HG03521 (cell line): ENCODE measurements around the gene ITFG1.
"Not testable (repeated sequence)": the region's sequence is repeated elsewhere in the genome, so short reads cannot be mapped to it uniquely, and the experiment has no call there.

Experiments
- ATAC-seq: cut with Tn5 transposase; IDR thresholded peaks from one replicate; pipeline ENCODE4 v1.9.1; 2021; ENCODE audit warnings: mild to moderate bottlenecking, moderate library complexity; ENCODE audit not compliant: unreplicated experiment

ITFG1 gene

DNA sequence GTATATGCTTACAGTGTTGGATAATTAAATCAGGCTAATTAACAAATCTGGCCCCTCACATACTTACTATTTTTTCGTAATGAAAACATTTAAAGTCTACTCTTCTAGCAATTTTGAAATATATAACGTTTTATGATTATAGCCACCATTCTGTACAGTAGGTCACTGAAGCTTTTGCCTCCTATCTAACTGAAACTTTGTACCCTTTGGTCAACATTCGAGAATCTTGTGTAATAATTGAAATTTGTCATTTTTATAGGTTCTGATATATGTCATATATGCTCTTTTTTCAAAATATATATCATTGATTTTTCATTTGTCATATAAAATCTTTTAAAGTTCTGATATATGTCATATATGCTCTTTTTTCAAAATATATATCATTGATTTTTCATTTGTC lies 12.9 kb upstream of the ITFG1 start:
- no peak for ATAC-seq

DNA sequence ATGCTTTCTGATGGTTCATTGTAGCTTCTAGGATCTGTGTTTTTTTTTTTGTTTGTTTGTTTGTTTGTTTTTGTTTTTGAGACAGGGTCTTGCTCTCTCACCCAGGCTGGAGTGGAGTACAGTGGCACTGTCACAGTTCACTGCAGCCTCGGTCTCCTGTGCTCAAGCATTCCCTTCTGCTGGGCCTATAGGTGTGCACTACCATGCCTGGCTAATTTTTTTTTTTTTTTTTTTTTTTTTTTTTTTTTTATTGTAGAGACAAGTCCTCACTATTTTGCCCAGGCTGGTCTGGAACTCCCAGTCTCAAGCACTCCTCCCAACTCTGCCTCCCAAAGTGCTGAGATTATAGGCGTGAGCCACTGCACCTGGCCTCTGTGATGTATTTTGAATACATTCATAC lies 12.1 kb upstream of the ITFG1 start:
- not testable (repeated sequence) for ATAC-seq

DNA sequence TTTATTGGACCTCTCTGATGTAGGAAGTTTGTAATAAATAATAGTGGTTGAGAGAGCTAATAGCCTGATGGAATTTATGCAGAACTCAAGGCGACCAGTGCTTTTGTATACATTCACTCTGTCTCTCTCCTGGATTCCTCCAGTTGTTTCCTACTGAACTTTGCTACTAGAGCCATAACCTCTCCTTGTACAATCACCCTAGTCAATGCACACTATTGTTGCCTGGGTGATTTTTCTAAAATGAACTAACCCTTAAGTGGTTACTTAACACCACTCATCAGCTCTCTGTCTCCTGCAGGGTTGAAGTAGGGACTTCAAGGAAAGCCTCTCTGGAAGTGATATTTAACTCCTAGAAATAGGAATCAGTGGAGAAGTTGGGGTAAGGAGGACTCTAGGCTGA lies 9.9 kb upstream of the ITFG1 start:
- no peak for ATAC-seq

DNA sequence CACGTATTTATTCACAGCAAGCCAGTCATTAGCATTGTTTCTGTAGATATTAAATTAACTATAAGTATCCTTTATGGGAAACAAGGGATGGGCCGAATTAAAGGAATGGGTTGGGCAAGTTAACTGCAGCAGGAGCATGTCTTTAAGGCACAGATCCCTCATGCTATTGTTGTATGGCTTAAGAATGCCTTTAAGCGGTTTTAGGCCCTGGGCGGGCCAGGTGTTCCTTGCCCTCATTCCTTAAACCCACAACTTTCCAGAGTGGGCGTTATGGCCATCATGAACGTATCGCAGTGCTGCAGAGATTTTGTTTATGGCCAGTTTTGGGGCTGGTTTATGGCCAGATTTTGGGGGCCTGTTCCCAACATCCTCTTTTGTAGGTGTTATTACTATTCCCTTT lies 9.3 kb upstream of the ITFG1 start:
- ATAC-seq = no peak

DNA sequence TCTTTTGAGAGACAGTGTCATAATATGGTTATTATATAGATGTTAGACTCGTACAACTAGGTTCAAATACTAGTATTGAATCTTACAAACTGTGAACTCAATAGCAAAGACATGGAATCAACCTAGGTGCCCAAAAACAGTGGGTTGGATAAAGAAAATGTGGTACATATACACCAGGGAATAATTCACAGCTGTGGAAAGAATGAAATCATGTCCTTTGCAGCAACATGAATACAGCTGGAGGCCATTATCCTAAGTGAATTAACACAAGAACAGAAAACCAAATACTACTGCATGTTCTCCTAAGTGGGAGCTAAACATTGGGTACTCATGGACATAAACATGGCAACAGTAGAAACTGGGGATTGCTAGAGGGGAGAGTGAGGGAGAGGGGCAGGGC lies 8.4 kb upstream of the ITFG1 start:
- ATAC-seq = no peak

DNA sequence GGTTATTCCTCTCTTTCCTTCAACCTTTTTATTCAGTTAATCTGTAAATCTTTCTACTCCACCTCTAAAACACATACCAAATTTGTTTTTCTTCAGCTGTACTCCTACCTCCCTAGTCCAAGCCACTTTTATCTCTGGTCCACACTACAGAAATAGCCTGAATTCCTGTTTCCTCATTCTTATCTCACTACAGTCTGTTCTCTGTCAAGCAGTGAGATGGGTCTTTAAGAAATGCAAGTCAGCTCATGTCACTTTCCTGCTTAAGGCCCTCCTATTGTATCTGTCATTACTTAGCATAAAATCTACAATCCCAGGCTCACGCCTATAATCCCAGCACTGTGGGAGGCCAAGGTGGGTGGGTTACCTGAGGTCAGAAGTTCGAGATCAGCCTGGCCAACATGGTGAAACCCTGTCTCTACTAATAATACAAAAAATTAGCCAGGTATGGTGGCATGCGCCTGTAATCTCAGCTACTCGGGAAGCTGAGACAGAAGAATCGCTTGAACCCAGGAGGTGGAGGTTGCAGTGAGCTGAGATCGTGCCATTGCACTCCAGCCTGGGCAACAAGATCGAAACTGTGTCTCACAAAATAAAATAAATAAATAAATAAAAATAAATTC lies 7.3 kb upstream of the ITFG1 start:
- not testable (repeated sequence) for ATAC-seq

DNA sequence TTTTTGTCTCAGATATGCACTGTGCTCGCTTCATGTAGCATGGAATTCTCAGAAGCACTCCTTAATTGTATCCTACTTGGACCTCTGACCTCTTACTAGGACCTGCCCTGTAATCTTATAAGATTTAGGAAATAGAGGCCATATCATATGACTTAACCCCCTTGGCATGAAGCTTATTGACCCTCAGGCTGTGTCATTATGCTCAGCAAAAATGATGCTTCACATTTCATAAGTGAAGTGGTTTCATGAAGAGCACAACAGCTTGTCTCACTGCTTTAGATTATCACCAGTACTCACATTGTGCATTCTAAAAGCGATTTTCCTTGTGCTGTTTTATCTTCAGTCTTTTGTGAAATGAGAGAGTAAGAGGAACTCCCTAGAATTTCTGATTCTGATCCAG lies 6.6 kb upstream of the ITFG1 start:
- ATAC-seq = no peak

DNA sequence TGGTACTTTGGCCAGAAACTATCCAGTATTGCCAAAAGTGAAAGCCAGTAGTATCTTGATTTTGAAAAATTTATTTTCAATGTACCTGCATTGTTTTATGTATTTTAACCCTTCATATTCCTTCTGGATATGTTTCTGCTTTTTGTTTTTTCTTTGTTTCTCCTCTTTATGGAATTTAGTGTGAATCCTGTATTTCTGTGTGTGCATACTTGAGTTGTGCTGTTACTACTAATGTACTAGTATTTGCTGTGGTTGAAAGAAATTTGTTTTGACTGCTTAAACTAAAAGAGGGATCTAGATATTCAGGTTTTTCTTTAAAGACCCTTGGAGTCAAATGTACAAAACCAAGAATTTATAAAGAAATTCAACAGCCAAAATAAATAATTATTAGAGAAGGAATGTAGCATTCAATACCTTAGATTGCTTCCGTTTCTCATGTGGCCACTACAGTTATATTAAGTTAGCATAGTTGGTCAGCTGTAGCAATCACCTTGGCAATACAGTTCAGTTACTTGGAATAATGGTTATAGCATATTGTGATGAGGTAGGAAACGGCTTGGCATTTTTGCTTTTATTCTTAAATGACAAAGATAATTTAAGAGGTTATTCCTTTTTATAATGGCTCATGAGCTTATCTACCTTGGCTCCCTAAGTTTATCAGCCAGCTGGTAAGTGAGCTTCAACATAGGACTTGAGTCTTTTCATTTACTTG lies 5.2 kb upstream of the ITFG1 start:
- ATAC-seq = no peak

DNA sequence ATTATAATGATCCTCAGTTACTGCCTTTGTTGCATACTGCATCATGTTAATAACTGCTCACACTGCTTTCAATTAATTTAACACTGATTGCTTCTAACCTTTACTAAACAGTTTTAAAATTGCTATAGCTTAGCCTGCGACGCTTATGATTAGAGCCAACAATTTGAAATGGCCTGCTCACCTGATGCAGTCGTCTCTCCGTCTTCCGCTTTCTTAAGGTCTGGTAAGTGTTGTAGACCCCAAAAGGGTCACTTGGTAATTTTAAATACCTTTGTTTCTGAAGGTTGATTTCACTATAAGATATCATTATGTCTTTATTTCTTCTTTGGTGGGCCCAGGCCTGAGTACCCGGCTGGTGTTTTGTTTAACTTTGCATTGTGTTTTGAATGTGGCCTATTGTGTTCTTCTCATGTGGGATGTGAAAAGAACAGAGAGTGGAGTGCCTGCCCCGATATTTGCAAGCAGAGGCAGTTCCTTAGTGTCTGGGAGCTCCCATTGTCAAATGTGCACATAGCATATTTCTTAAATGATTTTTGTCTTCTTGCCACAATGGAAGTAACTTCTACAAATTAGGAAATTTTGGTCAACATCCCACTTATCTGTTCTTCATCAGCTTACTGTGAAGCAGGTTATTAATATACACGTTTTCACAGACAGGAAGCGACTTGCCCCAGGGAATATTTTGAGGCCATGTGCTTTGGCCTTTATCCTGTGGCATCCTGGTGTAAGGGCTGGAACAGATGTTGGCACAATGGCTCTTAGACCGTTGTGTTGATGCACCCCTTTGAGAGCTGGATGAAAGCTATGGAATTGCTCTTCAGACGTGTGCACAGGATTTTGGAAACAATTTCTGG lies 3.1 kb upstream of the ITFG1 start:
- ATAC-seq = no peak

DNA sequence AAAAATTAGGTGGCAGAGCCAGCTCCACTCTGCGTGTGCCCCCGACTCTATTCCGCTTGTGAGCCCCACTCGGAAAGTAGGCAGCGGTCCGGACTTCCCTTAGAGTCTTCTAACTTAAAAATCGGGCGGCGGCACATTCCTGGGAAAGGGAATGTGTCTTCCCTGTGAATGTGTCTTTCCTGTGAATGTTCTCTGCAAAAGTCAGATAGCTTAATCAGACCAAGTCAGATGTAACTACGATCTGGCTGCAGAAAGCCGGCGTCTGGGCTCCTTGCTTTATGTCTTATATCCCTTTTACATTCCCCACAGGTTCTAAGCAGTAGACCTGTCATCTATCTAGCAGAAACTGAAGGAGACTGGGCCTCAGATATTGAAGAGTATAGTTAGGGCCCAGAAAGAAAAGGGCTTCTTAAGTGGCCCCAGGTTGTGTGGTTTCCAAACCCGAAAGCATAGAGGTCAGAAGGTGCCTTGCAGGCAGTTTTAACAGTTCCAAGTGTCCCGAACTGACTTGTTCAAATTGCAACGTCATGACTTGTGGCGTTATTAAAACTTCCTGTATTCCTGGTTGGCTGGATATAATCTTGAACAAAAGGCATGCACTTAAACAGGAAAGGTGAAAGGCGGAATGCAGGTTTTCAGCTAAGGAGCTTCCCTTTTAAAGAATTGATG lies 869 bp upstream of the ITFG1 start:
- ATAC-seq = no peak

DNA sequence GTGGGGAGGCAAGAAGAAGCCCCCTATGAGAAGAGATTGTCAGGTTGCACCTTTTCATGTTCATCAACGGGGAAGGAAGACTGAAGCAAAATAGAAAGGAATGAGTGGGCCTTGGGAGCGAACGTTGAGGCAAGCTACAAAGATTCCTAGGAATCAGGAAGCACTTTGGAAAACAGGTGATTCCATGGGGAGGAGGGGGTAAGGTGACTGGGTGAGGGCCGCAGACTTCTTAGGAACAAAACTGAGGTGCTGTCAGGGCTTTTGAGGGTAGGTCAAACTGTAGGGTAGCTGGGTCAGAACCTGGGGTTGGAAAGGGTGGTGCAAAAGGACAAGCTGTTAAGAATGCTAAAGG lies 528 bp downstream of the ITFG1 start:
- no peak for ATAC-seq

DNA sequence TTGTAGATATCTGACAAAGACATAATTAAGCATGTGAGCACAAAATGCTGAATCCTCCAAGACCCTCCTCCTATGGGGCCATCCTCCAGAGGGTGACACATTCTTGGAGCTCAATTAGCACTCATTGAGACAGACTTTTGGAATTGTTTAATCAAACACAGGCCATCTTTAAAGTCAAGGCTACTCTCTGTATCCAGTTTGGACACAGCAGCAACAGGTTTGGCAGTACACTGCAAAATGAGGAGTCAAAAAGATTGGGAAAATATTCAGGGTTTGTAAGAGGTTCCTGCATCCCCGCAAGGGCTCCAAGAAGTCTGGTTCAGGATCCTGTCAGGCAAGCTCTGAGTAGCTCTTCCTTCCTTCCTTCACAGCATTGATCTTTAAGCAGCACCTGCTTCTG lies 1.3 kb downstream of the ITFG1 start:
- no peak for ATAC-seq

DNA sequence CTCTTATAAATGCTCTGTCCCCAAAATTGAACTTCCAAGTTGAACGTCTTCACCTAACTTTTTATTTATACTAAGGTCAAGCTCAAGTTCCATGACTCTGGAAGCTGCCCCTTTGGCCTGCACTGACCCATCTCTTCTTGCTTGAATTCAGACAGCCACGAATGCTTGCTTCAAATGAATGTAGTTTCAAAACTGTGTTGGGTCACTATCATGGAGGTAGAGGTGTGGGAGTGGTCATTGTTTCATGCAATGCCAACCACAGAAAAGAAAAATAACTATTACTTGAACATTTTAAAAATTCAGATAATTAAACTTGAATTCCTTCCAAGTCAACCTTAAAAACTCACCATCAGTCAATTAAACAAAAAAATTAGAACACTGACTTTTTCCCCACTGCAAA lies 2.5 kb downstream of the ITFG1 start:
- no peak for ATAC-seq

DNA sequence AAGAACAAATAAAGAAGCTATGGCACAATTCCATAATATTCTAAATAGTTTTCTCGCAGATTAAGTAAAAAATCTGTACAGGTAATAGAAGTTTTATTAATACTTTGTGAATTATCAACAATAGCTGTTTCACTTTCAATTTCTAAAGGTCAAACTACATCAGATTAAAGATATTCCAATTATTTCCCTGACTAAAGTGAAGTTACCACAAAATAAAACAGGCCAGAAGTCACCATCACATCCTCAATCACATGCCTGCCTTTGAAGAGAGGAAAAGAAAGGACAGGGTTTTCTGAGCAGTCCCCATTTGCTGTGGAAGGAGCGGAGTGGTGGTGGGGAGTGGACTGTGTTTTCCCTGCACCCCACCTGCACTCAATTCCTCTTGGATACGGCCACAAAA lies 11.1 kb downstream of the ITFG1 start:
- no peak for ATAC-seq

DNA sequence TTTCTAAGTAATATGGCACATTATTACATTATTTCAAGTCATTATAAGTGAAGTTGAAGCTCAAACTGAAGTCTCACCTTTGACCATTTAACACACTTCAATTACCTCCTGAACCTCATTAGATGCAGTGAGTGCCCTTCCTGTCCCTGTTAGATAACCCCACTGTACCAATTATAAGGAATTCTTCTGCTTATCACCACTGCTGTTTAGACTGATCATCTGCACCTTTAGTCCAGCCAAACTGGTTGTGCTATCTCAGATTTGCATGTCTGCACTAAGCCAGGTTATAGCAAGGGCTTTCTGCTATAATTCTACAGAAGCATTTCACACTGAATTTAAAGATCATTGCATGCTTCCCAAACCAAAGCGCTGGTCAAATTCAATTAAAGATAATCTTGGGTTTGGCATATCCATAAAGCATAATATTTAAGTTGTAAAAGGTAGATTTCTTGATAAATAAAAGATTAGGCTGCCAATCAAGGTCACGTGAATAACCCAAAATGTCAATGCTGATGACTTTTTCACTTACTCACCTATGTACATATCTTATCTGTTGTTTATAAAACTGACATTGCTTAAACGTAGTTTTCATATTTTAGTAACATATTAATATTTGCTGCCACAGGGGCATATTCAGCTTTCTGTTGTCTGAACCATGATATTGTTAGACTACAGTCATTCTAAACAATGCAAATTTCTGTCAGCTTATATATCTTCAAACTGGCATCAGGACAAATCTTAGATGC lies 11.9 kb downstream of the ITFG1 start:
- ATAC-seq = no peak

DNA sequence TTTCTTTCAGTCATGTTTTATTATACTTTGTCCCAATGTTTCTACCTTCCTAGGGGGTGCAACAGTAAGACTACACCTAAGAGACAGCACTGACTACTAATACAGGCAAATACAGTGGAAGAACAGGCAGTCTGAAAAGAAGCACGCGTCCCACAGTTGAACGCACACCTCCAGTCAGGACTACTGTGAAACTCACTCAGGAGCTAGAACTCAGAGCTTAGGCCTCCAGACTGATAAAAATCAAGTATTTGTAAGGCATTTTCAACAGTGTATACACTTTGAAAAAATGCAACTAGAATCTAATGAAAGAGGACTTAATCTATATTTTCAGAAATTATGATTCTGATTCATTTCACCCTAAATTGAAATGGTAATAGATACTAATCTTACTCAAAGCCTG lies 14.4 kb downstream of the ITFG1 start:
- no peak for ATAC-seq

DNA sequence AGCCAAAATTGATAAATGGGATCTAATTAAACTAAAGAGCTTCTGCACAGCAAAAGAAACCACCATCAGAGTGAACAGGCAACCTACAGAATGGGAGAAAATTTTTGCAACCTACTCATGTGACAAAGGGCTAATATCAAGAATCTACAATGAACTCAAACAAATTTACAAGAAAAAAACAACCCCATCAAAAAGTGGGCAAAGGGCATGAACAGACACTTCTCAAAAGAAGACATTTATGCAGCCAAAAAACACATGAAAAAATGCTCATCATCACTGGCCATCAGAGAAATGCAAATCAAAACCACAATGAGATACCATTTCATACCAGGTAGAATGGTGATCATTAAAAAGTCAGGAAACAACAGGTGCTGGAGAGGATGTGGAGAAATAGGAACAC lies 18.0 kb downstream of the ITFG1 start:
- ATAC-seq = not testable (repeated sequence)

DNA sequence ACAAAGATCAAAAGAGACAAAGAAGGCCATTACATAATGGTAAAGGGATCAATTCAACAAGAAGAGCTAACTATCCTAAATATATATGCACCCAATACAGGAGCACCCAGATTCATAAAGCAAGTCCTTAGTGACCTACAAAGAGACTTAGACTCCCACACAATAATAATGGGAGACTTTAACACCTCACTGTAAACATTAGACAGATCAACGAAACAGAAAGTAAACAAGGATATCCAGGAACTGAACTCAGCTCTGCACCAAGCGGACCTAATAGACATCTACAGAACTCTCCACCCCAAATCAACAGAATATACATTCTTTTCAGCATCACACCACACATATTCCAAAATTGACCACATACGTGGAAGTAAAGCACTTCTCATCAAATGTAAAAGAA lies 20.8 kb downstream of the ITFG1 start:
- not testable (repeated sequence) for ATAC-seq

DNA sequence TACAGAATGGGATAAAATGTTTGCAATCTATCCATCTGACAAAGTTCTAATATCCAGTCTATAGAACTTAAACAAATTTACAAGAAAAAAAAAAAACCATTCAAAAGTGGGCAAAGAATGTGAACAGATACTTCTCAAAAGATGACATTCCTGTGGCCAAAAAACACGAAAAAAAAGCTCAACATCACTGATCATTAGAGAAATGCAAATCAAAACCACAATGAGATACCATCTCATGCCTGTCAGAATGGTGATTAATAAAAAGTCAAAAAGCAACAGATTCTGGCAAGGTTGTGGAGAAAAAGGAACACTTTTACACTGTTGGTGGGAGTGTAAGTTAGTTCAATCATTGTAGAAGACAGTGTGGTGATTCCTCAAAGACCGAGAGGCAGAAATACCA lies 26.6 kb downstream of the ITFG1 start:
- ATAC-seq = not testable (repeated sequence)

DNA sequence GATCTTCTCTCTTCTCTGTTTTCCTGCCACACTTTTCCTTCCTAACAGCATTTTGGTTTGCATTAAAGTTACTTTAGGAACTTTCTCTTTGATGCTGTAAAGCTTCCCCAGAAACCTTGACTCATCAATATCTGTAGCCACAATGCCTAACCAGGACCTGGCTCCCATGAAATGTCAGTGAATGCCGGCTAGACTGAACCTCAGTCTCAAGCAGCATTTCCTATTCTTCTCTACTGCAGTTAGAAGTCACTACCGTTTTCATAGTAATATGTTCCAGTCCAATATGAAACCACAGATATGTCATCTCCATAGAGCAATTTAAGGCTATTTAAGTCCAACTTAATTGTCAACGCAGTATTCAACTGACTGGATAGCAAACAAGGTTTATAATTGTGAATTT lies 28.9 kb downstream of the ITFG1 start:
- no peak for ATAC-seq

DNA sequence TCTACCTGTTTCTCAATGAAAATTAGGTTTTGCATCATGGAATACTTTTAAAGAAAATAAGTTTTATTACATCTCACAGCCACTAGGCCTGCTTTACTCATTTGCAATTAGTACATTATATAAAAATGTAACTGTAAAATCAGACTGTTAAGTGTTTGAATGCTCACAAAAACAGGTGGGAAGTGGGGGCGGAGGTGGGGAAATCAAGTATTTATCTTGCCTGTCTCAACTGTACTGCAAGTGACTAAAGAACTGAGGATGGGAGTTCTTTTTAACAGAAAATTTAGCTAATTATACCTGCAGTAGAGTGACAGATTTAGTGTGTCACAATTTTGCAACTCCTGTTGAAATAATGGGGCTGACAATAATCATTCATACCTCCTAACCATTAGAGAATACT lies 34.1 kb downstream of the ITFG1 start:
- ATAC-seq = no peak
